Measurements from ENCODE around the gene BICC1.

DNA sequence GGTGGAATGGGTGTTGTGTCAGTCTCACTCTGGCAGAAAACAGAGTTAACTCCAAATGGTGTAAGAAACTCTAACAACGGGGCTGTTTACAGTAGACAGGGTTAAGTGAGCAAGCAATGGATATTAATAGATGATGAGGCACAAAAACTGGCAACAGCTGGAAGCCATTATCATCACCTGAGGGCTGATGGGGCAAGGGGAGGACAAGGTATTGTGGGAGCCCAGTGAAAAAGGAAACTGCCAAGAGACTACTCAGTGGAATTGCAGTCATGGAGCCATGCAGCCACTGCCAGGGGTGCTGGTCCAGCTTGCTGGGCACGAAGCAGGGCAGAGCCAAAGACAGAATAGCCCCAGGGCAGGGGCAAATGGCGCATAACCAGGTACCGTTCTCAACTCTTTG, 260.7 kb downstream of the BICC1 start:
- TF ChIP-seq, protein P1, sequence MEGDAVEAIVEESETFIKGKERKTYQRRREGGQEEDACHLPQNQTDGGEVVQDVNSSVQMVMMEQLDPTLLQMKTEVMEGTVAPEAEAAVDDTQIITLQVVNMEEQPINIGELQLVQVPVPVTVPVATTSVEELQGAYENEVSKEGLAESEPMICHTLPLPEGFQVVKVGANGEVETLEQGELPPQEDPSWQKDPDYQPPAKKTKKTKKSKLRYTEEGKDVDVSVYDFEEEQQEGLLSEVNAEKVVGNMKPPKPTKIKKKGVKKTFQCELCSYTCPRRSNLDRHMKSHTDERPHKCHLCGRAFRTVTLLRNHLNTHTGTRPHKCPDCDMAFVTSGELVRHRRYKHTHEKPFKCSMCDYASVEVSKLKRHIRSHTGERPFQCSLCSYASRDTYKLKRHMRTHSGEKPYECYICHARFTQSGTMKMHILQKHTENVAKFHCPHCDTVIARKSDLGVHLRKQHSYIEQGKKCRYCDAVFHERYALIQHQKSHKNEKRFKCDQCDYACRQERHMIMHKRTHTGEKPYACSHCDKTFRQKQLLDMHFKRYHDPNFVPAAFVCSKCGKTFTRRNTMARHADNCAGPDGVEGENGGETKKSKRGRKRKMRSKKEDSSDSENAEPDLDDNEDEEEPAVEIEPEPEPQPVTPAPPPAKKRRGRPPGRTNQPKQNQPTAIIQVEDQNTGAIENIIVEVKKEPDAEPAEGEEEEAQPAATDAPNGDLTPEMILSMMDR (IDR thresholded peaks at IDR 0.05) = no peak
- no peak for TF ChIP-seq POLR2A (IDR thresholded peaks at IDR 0.05)
